ENCODE results near the gene TRIM28.

TRIM28 gene

DNA sequence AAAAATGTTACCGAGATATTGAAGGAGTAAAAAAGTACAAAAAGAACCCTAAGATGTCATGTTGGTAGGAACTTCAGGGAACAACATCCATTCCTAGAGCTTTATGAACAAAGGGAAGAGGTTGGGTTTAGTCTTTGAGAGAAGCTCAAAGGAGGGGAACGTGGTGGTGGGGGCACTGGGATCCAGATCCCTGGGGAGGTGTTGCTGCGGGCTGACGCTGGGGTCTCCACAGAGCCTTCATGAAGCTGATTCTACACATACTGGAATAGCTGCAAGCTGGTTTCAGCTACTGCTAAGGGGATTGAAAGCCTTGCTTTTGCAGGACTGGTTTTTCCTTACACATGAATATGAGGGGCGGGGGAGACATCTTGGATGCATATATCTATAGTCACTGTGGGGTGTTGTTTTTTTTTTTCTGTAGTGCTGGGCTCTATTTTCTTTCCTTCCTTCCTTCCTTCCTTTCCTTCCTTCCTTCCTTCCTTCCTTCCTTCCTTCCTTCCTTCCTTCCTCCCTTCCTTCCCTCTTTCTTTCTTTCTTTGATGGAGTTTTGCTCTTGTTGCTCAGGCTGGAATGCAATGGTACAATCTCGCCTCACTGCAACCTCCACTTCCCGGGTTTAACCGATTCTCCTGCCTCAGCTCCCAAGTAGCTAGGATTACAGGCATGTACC is 35.7 kb downstream of the TRIM28 start:
- DNase-seq: no peak

DNA sequence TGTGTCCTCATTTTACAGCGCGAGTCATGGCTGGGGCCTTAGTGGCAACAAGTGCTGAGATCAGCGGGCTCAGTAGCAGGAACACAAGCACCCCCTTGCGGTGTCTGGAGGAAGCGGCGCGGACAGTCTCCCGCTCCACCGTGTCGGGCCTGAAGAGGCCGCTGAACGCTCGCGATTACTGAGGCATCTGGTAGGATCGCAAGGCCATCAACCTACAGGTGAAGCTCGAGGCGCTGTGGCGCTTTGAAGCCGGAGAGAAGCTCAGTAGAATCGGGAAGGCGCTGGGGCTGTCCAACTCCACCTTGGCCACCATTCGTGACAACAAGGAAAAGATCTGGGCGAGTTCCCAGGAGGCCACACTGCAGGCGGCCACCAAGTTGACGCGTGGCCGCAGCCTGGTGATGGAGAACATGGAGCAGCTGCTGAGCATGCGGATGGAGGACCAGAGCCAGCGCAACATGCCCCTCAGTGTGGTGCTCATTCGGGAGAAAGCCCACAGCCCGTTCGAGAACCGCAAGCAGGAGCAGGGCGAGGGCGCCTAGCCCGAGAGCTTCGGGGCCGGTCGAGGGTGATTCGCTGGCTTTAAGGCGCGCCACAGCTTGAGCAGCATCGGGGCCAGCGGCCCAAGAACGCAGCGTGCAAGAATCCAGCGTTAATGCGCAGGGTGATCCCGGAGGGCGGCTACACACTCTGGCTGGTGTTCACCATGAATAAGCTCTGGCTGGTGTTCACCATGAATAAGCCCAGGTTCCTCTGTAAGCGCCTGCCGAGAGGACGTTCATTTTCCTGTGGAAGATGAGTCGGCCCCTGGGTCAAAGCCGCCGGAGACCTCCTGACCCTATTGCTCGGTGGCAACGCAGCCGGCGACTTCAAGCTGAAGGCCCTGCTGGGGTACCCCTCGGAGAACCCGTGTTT is 37.6 kb downstream of the TRIM28 start:
- peak; percentile 92 to 95 for DNase-seq

DNA sequence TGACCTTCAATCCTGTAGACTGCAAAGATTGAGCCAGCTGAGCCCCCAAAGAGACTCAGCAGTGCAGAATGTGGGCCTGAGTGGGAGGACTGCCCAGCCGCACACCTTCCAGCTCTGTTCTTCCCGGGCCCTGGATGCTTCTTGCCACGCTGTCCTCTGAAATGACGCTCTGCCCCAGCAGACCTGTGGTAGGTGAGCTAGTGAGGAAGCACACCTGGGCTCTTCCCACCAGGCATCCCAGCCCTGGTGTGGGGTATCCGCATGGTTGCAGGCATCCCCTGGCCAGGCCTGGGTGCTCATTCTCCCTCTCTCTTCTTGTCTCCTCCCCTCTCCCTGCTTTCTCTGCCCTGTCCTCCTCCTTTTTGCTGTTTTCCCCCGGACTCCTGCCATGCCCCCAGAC is 39.1 kb downstream of the TRIM28 start:
- DNase-seq: no peak

DNA sequence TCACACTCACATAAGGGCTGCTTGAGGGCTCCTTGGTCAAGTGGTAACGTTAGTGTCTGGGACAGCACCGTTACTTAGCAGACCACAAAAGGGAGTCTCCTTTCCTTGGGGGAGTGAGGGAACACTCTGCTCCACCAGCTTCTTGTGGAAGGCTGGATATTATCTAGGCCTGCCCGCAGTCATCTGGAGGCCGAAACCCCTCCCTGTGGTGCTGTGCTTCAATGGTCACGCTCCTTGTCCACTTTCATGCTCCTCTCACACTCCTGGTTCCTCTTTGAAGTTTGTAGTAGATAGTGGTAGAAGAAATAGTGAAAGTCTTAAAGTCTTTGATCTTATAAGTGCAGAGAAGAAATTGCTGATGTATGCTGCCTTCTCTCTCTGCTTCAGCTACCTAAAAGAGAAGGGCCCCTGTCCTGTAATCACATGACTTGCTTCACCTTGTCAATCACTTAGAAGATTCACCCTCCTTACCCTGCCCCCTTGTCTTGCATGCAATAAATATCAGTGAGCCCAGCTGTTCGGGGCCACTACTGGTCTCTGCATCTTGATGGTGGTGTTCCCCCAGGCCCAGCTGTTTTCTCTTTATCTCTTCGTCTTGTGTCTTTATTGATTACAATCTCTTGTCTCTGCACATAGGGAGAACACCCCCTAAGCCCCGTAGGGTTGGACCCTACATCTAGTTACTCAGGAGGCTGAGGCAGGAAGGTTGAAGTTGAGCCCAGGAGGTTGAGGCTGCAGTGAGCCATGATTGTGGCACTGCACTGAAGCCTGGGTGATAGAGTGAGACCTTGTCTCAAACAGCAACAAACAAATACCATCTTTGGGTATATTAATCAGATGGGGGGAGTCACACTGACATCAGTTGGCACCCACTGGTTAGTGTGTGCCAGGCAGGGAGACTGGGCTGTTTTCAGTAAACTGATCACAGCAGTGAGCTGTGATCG is 40.9 kb downstream of the TRIM28 start:
- DNase-seq: no peak

DNA sequence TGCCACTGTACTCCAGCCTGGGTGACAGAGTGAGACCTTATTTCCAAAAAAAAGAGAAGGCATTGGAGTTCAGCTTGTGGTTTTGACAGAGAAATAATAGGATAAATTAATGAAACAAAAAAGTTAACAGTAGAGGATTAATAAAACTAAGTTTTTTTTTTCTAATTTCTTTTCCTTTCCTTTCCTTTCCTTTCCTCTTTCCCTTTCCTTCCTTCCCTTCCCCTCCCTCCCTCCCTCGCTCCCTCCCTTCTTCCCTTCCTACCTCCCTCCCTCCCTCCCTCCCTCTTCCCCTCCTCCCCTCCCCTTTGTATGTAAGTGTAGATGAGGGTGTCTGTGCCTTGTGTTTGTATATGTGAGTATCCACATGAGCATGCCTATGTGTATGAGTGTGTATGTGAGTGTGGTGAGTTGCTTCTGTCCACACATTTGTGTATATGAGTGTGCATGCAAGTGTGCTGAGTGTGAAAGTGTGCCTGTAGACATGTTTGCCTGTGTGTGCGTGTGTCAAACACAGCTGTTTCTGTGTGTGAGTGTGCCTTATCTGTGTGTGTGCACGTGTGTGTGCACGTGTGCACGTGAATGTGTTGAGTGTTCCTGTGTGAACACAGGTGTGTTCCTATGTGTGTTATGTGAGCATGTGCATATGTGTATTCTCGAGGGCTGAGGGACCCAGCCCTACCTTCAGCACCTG is 41.7 kb downstream of the TRIM28 start:
- no peak for DNase-seq

DNA sequence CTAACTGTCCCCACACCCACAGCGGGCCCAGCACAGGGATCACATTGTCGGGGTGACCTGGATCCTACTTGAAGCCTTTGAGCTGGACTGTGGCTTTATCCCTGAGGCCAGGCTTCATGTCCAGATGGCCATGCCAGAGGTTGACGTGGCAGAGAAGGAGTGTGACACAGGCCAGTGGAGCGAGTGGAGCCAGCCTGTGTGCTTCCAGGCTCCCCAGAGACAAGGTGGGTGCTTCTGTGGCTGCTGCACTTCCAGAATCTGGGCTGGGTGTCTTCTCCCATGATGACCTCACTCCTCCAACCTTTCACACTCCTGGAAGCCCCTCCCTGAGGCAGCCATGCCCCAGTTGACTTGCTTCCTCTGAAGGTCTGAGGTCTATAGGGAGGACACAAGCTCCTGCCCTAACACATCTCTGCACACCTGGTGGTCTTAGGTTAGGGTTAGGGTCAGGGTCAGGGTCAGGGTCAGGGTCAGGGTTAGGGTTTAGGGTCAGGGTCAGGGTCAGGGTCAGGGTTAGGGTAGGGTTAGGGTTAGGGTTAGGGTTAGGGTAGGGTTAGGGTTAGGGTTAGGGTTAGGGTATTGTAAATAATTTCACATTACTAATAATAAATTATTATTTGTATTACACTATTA is 42.4 kb downstream of the TRIM28 start:
- no peak for DNase-seq

All from activated CD4-positive, alpha-beta T cell treated with anti-CD3 and anti-CD28 coated beads, Interleukin-2, amount 50 U/mL, for 48 hours (primary cell).